Activated T-cell treated with anti-CD3 and anti-CD28 coated beads for 1 hour (primary cell): Measurements from ENCODE around the gene SPINT4.
A peak's percentile ranks its signal among the peaks of the same experiment; 100 is the strongest.

Source experiments
- DNase-seq: peaks from one replicate; pipeline ENCODE4 v3.0.0-alpha.2; 2020; ENCODE audit warnings: low read depth

SPINT4 gene

DNA sequence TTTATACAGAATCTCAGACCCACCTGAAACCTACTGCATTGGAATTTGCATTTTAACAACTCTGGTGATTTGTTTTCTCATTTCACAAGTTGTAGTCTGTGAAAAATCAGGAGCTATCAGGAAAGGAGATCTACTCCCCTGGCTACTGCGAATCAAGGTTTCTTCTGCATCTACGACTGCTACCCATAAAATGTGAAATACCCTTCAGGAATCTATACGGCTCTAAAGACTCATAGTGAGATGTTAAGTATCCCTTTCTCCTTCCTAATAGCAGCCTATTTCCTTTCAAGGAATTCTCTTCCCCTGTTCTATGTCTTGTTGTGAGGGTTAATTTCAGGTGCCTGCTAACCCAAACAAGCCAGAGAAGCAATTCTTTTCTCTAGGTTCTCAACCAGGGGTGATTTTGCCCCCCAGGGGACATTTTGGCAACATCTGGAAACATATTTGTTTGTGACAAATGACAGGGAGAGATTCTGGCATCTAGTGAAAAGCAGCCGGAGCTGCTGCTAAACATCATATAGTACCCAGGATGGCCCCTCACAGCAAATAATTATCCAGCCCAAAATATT is 43.2 kb downstream of the SPINT4 start:
- no peak for DNase-seq

DNA sequence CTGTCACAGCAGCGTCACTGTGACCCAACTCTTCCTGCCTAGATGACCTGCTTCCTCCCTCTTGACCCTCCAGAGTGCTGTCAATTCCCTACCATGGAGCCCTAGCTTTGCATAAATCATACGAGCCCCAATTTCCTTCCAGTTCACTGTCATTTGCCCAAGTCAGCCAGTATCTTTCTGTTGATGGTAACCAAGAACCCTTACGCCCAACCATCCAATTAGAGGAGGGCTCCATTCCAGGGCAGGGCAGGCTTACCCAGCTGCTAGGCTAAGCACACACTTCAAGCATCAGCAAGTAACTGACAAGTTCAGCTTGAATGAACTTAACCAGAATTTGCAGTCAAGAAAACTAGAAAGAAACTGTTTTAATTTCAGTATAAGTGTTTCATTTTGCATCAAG is 43.8 kb downstream of the SPINT4 start:
- DNase-seq: no peak

- no peak for DNase-seq
Observed at GRCh38 chr20:45768479-45768878, 46.3 kb downstream of the SPINT4 start.

- peak; percentile 74 for DNase-seq
Observed at GRCh38 chr20:45771182-45771759, 49.1 kb downstream of the SPINT4 start.

DNA sequence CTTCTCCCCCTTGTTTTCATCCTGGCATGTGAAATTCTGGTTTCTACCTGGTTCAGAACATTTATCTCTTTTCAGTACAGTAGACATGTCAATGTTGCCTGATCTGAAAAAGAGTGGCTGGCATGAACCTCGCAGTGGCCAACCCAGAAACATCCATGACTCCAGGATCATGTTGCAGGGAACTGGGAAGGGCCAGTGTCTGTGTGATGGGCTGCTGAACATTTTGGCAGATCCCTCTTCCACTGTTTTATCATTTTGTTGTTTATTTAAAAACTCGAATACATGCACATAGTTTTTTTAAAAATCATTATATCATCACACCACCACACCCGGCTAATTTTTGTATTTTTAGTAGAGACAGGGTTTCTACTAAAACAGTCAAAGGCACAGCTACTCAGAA is 50.5 kb downstream of the SPINT4 start:
- DNase-seq: no peak

DNA sequence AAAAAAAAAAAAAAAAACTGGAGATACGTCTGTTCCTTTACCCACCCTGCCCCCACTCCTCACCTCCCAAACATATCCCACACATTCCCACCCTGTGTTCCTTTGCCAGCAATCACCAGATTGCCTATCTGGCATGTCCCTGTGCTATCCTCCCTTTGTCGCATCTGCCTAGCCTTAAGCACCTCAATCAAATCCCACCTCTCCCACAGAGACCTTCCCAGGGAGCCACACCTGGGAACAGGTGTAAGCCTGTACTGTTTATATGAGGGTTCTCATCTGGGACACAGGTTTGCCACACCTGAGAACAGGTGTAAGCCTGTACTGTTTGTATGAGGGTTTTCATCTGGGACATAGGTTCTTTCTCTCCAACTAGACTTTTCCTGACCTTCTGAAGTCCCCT is 52.8 kb downstream of the SPINT4 start:
- no peak for DNase-seq

DNA sequence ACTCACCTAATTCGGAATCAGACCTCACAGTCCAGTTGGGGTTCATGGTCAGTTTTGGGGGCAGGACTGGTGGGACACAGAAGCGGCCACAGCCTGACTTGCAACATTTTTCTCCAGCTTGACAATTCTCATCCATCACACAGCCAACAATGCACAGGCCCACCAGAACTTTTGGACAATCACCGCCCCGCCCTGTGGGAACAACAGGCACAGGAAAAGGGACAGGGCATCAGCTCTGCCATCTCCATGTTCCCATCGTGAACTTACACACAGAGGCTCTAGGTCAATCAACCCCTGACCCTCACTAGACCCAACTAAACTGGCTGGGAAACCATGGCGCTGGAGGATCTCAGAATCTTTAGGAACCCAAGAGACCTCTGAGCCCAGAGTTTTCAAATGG is 53.3 kb downstream of the SPINT4 start:
- no peak for DNase-seq
